Hematopoietic multipotent progenitor cell treated with erythropoietin and hydrocortisone succinate and interleukin-3 and kit ligand, for 6 days (in vitro differentiated cells): Measurements from ENCODE around the gene CDK4.

Experiments
- DNase-seq: peaks from one replicate; pipeline ENCODE4 v3.0.0-alpha.2; 2015

Gene CDK4

DNA sequence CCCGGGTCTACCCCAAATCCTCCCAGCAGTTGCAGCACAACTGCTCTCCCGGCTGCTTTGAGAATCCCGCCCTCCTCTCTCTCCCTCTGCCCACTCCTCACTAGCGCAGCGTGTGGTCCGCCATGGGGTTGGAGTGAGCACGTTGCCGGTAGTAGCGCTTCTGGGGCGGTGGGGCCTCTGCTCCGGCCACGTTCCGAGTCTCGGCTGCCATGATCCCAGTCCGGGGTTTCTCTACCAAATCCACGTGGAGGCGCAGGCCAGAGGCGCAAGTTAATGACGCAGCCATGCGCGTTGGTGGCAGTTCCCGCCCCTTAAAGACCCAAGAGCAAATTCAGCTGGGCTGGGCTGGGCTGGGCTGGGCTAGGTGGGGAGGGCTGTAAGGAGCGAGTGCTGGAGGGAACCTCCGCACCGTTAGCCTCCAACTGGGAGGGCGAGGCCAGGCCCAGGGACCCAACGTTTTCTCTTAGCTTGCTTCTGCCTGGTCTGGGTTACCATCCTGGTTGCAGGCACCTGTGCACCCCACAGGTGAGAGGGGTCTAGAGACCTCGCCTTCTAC lies 19.8 kb upstream of the CDK4 start, which contains the start of gene METTL1:
METTL1 (minus strand) TSS at position 233 of the 556 bp plus-strand sequence; CDS start at position 211, 22 bp downstream.
- peak; percentile 99 for DNase-seq

DNA sequence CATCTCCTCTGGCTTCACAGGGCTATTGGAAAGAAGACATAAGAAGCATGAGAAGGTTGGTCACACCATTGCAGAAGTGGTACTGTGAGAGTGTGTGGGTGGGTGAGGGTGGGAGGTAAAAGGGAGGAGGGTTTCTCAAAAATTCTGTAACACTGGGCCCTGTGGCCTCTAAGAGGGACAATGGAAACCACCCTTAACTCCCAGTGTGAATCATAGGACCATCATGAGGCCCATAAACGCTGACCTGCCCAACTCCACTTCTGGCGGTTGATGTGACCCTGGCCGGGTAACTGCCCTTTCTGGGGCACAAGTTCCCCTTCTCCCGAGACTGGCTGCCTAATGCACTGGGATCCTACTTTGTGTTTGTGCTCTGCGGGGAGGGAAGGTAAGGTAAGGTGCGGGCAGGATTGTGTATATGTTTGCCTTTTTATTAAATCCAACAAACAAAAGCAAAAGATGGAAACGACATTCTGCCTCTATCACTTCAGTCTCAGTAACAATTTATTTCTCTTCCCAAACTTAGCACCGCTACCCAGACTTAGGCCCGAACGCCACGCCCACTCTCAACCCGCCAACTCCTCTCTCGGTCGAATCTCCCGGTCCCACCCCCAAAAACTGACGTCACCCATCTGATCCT lies 19.2 kb upstream of the CDK4 start:
- peak; percentile 97 for DNase-seq

GRCh38 chr12:57770734-57771133 lies 18.6 kb upstream of the CDK4 start:
- DNase-seq: no peak

GRCh38 chr12:57769594-57769993 lies 17.5 kb upstream of the CDK4 start:
- DNase-seq: no peak

- DNase-seq: no peak
Measured at GRCh38 chr12:57767876-57768275, 15.8 kb upstream of the CDK4 start.

DNA sequence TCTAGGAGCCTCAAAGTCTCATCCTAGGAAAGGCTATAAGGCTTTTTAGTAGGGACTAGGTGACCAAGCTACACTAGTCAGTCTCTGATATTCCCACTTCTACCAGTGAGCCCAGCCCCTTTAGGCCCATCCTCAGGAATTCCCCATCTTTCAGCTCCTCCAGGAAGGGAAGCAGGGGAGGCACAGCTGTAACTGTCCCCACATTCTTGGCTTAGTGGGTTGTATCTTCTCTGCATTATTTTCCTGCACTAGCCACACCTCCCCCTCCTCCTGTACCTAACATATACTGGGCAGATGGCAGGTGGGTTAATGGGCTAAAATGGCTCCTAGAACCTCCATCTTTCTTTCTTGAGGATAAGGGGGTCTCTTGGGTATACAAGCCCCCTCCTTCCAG lies 15.2 kb upstream of the CDK4 start:
- DNase-seq: no peak

DNA sequence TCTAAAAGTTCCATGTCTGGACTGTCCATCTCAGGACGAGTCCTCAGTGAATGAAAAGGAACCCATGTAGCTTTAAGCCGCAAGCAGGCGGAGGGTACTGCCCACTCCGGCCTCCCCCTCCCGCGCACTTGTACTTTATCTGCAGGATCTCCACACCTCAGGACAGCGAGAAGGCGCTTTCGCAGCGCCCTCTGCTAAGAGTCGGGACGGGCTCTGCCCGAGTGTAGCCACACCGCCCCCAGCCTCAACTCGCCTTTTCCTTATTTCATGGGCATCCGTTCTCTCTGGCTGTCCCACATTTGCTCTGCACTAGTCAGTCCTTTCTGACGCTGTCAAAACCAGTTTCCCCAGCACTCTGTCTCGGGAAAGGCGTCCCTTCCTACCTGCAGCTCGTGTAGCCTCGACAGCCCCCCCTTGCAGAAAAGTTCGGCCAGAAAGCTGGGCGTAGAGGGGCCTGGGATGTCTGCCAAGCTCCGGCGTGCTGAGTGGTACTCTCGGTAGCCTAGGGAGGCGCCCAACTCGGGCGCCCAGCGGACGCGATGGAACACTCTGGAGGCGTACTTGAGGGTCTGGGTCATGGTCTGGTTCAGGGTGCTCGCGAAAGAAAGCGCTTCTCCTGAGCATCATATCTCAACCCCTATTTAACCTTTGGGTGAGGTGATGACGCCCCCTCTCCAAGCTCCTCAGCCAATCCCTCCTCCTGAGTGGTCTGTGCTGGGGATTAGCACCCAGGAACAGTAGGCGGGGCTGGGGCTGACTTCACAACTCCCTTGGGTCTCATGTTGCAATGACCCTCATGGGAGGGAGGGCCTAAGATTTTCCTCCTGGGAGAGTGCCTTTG lies 14.6 kb upstream of the CDK4 start, which contains the start of gene CYP27B1:
CYP27B1 (minus strand) TSS at position 615 of the 841 bp plus-strand sequence; CDS start at position 578, 37 bp downstream.
- peak; percentile 55 for DNase-seq

DNA sequence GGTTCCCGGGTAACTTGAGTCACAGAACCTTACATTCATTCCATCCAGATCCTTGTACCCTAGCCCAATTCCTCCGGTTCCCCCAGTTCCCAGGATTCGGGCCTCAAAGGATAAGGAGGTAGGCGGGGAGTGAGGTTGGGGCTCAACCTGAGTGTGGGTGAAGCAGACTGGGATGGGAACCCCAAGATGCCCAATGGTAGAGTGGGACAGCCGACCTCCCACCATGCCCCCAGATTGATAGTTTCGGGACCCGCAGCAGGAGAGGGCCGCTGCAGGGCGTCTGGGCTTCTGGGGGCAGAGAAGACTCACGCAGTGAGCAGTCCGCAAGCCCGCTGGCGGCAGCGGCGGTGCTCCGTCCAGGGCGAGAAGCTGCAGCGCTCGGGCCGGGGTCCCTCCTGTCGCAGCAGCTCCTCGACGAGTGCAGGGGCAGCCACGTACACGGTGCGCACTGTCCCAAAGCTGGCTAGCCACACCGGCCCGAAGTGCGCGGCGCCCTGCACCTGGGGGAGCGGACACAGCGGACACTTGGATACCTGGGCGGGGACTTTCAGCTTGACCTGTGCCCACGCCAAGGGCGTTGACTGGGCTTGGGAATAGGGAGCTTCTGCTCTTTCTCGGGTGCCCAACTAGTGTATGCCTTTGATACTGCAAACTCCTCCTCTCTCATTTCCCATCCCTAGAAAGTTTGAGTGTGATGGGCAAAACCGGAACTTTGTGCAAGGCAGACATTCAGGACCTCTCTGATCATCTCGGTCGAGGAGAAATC lies 13.8 kb upstream of the CDK4 start:
- no peak for DNase-seq

DNA sequence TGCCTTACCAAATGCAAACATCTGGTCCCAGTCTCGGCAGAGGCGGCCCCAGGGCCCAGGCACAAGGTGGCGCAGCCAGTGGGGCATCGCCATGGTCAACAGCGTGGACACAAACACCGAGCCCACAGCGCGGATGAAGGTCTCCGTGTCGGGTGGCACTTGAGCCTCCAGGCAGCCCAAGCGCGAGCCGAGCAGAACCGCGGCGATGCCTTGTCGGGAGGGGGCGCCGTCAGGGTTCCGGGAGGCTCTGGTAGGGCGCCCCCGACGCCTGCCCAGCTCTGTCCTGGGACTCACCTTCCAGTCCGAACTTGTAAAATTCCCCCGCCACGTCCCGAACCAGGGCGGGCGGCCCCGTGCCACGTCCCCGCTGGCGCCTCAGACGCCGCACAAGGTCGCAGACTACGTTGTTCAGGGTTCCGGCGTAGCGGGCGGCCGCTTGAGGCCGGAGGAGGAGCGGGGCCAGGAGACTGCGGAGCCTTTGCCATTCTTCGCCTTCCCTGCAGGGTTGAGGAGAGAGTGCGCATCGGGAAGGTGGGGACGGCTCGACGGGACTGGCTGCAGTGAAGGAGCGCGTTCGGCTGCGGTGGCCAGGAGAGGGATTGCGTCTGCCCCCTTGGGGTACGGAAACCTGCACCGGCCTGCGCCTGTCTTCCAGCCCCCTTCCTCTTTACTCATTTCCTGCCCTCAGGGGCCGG lies 13.0 kb upstream of the CDK4 start:
- DNase-seq: peak; percentile 66

- DNase-seq: no peak
Measured at GRCh38 chr12:57764662-57765002, 12.5 kb upstream of the CDK4 start.

- DNase-seq: no peak
Measured at GRCh38 chr12:57763881-57764661, 12.0 kb upstream of the CDK4 start.

DNA sequence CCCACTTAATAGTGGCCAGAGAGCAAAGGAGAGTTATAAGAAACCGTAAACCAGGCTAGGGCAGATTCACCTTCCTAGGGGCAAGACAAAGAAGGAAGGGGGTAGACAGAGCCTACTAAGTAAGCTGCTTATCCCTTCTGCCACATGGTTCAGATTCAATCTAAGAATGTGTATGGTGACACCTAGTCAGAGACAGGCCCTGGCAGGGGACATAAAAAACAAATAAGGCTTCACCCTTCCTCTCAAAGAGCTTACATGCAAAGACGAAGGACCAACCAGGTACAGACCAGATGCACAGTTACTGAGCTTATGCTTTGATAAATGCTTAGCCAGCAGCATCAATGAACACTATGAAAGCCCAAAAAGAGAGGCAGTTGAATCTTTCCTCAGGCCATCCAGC lies 10.4 kb upstream of the CDK4 start:
- DNase-seq: no peak

GRCh38 chr12:57761391-57761998 lies 9.4 kb upstream of the CDK4 start:
- DNase-seq: no peak

DNA sequence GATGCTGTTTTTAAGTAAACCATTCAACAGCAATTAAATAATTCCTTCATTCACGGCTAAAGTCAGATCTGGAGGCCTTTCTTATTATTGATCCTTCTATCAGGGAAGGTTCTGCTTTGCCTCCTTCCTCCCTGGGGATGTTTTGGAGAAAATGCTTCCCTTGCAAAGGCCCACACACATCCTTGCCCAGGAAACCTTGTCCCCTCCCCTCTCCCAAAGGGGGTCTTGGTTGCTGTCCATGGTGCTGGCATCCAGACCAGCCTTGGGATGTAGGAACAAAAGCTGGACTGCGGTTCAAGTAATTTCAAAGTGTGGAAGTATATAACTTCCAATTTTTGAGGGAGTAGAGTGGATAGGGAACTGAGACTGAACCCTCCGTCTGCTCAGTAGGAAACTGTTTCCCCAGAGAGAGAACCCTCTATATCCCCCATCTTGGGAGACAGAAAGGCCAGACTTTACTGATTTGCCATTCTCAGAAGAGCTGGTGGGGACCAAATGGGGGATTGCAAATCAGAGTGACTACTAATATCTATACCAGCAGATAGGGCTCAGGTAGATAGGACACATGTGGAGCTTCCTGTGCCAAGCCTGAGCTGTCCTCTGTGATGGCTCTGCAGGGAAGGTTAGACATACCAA lies 8.4 kb upstream of the CDK4 start:
- no peak for DNase-seq

DNA sequence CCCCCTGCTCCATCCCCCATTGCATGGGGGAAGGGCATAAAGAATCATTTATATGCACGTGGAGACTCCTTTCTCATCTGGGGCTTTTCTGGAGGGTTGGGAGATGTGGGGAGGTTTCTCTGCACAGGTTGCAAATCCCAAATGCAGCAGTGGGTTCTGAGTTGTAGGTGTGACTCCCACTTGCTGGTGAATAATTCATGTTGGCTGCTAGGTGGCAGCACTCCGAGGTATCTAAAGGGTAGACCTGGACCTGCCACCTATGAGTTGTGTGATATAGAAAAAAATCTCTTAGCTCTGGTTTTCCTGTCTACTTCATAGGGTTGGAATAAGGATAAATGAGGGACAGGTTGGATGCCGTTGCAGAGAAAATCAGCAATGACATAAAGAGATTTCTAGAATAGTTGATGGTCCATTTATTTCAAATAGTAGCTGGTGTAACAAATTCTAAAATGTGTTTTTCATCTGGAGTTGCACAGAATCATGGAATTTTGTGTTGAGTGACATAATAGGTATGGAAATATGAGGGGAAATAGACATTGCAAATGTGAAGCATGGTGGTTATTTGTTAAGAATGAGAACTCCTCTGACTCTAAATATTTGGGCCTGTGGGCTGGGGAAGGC lies 7.4 kb upstream of the CDK4 start:
- DNase-seq: peak; percentile 74

GRCh38 chr12:57758552-57759359 lies 6.6 kb upstream of the CDK4 start:
- no peak for DNase-seq

DNA sequence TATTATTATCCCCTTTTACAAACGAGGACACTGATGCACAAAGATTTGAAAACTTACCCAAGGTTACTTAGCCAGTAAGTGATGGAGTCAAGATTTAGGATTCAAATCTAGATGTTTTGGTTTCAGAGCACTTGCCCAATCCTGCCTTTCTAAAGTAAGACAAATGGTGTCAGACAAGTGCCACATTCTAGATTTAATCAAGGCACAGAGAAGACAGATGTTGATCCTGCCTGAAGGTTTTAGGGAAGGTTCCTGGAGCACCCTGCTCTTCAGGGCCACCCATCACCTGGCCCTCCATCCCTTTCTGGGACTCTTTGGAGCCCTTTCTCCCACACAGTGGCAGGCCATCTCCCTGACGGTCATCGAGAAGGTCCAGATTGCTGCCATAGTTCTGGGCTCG lies 5.7 kb upstream of the CDK4 start:
- DNase-seq: no peak

DNA sequence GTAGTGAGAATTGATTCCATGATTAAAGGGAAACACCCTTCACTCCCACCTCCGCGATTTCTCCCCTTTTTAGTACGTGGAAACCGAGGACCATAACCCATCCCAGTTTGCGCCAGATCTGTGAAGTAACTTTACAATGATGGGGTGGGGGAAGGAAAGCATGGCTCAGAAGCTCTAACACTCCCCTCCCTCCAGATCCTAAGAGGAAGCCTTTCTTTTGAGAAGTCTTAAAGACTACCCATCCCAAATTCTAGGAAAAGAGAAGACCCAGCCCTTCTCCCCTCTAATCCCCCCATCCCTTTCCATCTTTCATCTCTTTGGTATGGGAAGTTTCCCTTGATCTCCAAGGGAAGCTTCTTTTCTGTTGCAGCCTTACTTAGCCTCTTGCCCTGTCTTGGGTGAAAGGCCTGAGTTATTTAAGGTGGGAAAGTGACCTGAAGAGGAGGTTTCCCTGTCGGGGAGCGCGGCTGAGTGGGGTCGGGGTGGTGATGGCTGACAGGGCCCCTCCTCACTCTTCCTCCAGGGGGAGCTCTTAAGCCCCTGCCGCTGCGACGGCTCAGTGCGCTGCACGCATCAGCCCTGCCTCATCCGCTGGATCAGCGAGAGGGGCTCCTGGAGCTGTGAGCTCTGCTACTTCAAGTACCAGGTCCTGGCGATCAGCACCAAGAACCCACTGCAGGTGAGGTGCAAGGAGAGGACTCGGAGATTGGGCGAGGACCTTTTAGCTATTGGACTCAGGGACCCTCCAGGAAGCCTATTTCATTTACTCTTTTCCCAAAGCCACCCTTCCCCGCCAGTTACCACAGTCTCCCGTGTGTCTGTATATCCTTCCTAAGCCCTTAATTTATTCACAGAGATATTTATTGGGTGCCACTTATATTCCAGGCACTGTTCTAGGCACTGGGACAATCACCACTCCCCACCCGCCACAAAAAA lies 4.6 kb upstream of the CDK4 start:
- DNase-seq: peak; percentile 87
